ENCODE results near the gene SLC37A2.

DNA sequence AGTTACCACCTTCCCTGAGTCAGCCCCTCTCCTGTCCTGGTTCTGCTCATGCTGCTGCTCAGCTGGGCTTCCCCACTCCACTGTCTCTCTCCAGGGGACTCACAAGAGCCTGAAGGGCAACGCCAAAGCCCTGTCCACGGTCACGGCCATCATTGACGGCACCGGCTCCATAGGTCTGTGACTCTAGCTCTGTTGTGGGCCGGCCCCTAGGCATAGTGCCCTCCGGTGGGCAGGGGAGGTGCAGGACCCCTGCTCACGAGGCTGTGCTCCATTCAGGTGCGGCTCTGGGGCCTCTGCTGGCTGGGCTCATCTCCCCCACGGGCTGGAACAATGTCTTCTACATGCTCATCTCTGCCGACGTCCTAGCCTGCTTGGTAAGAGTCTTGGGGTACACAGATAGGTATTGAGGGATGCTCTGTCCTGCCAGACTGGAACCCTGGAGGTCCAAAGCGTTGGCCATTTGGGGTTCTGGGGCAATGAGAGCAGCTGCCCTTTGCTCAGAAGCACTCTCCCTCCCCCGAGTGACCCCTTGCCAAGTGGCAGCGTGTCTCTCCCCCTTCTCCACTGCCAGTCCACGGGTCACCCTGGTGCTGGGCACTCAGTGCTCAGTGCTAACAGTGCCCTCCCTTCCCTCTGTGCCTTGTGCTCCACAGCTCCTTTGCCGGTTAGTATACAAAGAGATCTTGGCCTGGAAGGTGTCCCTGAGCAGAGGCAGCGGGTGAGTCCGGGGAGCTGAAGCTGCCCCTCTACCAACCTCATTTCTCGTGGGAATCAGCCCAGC lies 22.4 kb downstream of the SLC37A2 start:
- TF ChIP-seq, protein P1, sequence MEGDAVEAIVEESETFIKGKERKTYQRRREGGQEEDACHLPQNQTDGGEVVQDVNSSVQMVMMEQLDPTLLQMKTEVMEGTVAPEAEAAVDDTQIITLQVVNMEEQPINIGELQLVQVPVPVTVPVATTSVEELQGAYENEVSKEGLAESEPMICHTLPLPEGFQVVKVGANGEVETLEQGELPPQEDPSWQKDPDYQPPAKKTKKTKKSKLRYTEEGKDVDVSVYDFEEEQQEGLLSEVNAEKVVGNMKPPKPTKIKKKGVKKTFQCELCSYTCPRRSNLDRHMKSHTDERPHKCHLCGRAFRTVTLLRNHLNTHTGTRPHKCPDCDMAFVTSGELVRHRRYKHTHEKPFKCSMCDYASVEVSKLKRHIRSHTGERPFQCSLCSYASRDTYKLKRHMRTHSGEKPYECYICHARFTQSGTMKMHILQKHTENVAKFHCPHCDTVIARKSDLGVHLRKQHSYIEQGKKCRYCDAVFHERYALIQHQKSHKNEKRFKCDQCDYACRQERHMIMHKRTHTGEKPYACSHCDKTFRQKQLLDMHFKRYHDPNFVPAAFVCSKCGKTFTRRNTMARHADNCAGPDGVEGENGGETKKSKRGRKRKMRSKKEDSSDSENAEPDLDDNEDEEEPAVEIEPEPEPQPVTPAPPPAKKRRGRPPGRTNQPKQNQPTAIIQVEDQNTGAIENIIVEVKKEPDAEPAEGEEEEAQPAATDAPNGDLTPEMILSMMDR (IDR thresholded peaks at IDR 0.05): no peak
- TF ChIP-seq POLR2A (IDR thresholded peaks at IDR 0.05) (no peak), POLR2AphosphoS5 (IDR thresholded peaks at IDR 0.05) (no peak), EP300 (IDR thresholded peaks at IDR 0.05) (no peak)
